Cardiac muscle cell (in vitro differentiated cells and primary cell): ENCODE measurements around the gene FIP1L1. TPM values are rescaled to one million over a fixed set of nuclear protein-coding genes. Genes with fewer than 3 reads are reported as not detected.

ENCODE experiments used
- DNase-seq, 2 donors: peaks; one replicate each; pipeline versions ENCODE4 v3.0.0 to v3.0.0-alpha.2; 2010 to 2017; ENCODE audit warnings: low read depth in 1 of 2, low spot score in 1 of 2
- H3K27ac ChIP-seq: fragments of 200-600 bp; sonication (generic); 2 replicates; pipeline ENCODE4 v1.5.1; 2016
- H3K27me3 ChIP-seq: fragments of 200-600 bp; sonication (generic); 2 replicates; pipeline ENCODE4 v1.6.0; 2016; ENCODE audit warnings: control low read depth
- H3K36me3 ChIP-seq: fragments of 200-600 bp; sonication (generic); 2 replicates; pipeline ENCODE4 v1.5.1; 2016; ENCODE audit warnings: control low read depth
- H3K4me1 ChIP-seq: fragments of 200-600 bp; sonication (generic); 2 replicates; pipeline ENCODE4 v1.8.1; 2017; ENCODE audit warnings: low read depth, mild to moderate bottlenecking, mixed run types
- H3K4me3 ChIP-seq: fragments of 200-600 bp; sonication (generic); 2 replicates; pipeline ENCODE4 v1.5.1; 2016; ENCODE audit warnings: mild to moderate bottlenecking
- H3K9me3 ChIP-seq: fragments of 200-600 bp; sonication (generic); 2 replicates; pipeline ENCODE4 v1.5.1; 2017; ENCODE audit warnings: low read depth, mild to moderate bottlenecking, control low read depth
- CTCF ChIP-seq: IDR thresholded peaks from 2 replicates; pipeline ENCODE4 v1.5.1; 2012; ENCODE audit warnings: low read depth, mild to moderate bottlenecking, low read length
- polyA plus RNA-seq: library from polyadenylated mRNA; unstranded; fragments of >200 nt; fragmentation: Nextera tagmentation; extraction: Ambion mirVana; gene quantifications from 2 replicates; pipeline ENCODE4 v1.2.1, GENCODE V29; 2016
- total RNA-seq: library from RNA; depleted of rRNA; stranded (reverse); fragments of >200 nt; gene quantifications from 2 replicates; pipeline ENCODE4 v1.2.3, GENCODE V29; 2016

Gene FIP1L1
- total and polyA plus RNA-seq, 2 experiments from 2014 or later: 55.3 to 97.0 TPM

DNA sequence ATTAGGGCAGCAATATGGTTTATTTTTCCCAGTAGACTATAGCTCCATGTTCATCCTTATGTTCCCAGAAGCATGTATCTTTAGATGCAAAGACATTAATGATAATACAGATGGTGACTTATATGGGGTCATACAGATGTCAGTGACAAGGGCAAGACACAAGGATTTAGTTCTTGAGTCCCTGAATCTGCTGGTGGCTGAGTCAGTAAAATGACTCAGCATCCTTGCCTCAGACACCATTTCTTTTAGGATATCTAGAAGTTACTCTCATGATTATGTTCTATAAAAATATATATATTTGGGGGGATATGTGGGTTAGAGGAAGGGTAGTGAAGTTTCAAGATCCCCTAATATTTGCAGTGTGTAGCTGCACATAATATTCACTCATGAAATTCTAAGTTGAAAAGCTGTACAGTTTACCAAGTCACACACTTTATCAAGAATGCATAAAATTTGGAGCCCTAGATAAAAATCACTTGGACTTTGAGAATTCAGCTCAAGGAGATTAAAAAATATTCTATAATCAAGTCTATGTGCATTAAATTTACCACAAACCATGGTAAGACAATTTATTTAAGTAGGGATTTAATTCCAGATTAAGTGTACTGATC, 111.9 kb downstream of the FIP1L1 start:
- Histone ChIP-seq H3K9me3 (no peaks in the 10 kb centered on the region), H3K36me3 (no peaks in the 10 kb centered on the region), H3K27me3 (no peaks in the 10 kb centered on the region), H3K4me1 (peaks cover 2% of the 10 kb centered on the region), H3K4me3 (no peak overlapping the region), H3K27ac (no peak overlapping the region)
- peak in 1 of 2 donors; percentile 46 for DNase-seq
- no peak for TF ChIP-seq CTCF

DNA sequence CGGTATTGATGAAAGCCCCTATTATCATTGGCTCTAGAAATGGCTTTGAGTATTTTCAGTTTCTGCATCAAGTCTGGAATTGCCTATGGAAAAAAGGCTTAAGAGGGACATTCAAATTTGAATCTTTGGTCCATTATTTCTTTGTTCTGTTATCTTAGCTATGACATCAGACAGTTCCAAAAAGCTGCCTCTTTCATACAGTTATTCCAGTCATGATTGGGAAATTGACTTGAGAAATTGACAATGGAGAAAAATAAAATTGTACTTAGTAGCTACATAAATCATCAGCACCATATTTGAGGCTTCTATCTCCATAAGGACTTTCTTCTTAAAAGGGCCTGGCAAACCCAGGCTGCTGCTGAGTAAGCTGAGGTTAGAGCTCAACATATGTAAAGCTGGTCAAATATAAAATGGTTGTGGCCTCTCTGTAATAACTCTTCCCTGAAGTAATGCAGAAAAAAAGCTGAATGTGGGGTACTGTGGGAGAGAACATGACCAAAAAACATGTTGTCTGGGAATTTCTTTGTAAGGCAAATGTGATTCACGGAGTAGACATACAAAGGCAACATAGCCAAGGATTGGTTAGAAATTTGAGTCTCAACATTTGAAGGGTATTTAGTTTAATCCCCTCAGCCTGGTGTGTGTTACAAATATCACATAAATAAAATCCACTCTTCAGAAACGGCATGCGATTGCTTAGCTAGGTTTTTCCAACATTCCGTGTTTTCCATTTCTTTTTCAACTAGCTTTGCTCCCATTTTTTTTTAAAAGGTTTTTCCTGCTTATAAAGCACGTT, 112.9 kb downstream of the FIP1L1 start:
- H3K4me3 ChIP-seq: no peak overlapping the region
- DNase-seq: peak in 1 of 2 donors; percentile 48
- no peaks in the 10 kb centered on the region for H3K36me3 ChIP-seq
- no peaks in the 10 kb centered on the region for H3K27me3 ChIP-seq
- peaks cover 2% of the 10 kb centered on the region for H3K4me1 ChIP-seq
- H3K9me3 ChIP-seq: no peaks in the 10 kb centered on the region
- no peak for TF ChIP-seq CTCF
- H3K27ac ChIP-seq: no peak overlapping the region

DNA sequence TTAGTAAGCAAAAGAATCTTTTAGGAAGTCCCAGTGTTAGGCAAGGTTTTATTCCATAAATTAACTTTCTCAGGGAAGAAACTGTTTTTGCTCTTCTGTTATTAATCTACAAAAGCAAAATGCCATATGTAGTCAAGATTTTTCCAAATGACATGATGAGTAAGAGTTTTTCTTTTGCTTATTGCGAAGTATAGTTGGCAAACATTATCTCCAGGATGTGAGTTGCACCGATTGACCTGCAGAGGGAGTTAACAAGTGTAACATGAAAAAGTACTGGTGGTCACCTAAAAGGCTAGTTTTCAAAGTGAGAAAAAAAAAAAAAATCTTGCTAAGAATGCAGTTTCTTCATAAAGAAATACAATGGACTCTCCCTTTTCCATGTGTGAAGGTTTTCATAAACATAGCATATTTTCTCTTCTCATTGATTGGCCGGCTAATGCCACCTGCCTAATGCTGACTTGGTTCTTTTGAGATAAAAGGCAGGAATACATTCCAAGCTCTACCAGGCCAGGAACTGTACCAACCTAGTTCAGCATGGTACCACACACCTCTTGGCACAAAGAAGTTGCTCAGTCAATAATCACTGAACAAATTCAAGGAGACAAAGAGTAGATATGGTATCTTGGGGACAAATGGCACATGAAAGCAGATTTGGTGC, 113.7 kb downstream of the FIP1L1 start:
- Histone ChIP-seq H3K36me3 (no peaks in the 10 kb centered on the region), H3K27ac (no peak overlapping the region), H3K4me3 (no peak overlapping the region), H3K9me3 (no peaks in the 10 kb centered on the region), H3K4me1 (peaks cover 2% of the 10 kb centered on the region), H3K27me3 (no peaks in the 10 kb centered on the region)
- TF ChIP-seq CTCF: peak; percentile 76
- peak; percentile 53 to 95 for DNase-seq

DNA sequence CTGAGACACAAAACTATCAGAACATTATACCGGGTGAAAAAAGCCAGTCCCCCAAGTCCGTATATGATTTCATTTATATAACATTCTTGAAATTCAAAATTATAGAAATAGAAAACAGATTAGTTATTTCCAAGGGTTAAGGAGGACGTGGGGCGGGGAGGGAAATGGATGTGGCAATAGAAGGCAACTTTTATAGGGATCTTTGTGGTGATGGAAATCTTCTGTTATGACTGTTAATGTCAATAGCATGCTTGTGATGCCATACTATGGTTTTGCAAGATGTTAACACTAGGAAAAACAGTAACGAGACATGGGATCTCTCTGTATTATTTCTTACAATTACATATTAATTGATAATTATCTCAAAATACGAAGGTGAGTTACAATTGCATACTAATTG, 117.4 kb downstream of the FIP1L1 start:
- Histone ChIP-seq H3K36me3 (no peaks in the 10 kb centered on the region), H3K27ac (no peak overlapping the region), H3K4me1 (peaks cover 2% of the 10 kb centered on the region), H3K4me3 (no peak overlapping the region), H3K27me3 (no peaks in the 10 kb centered on the region), H3K9me3 (no peaks in the 10 kb centered on the region)
- TF ChIP-seq CTCF: no peak
- DNase-seq: no peak

DNA sequence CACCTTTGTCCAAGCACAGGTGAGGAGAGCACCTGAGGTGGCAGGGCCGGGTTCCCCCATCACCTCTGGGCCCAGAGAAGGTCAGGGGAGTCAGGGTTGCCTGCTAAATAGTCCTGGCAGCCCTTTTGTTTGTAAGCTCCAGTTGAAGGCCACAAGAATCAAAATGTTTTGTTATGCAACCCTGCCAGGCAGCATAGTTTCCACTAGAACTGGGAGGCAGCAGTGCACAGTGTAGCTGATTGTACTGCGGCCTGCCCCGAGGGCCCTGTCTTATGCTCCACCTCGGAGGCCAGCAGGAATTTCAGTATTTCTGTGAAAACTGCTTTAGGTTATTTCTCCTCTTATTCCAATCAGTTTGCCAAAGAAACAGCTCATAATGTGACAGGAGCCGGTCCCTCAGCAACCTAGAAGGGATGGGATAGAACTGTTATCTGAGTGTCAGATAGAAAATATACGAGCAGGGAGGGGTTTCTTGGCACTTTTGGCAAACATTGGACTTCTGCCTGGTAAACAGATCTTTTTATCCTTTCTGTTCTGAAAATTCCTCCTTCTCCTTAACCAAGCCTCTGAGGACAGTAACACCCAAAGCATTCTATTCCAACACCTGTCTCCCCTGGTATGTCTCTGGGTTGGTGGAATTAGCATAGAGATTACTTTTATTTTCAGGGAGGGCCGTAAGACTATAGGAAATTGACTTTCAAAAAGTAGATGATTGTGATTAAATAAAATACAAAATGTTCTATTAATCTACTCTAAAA, 120.2 kb downstream of the FIP1L1 start:
- H3K4me1 ChIP-seq: peaks cover 2% of the 10 kb centered on the region
- H3K27me3 ChIP-seq: no peaks in the 10 kb centered on the region
- H3K27ac ChIP-seq: no peak overlapping the region
- peak; percentile 26 for TF ChIP-seq CTCF
- no peaks in the 10 kb centered on the region for H3K36me3 ChIP-seq
- H3K4me3 ChIP-seq: no peak overlapping the region
- no peaks in the 10 kb centered on the region for H3K9me3 ChIP-seq
- DNase-seq: peak in 1 of 2 donors; percentile 90
